Heart left ventricle (tissue), 16 donors: ENCODE measurements around the gene SCFD1. TPM values are rescaled to one million over a fixed set of nuclear protein-coding genes. Genes with fewer than 3 reads are reported as not detected.
"Not testable (repeated sequence)": the region's sequence is repeated elsewhere in the genome, so short reads cannot be mapped to it uniquely, and the experiment has no call there.

Experiments used
- ATAC-seq, 4 donors: fragments of 200-7000 bp; cut with Tn5 transposase; one replicate each; pipeline ENCODE4 v1.9.1; 2020 to 2022; ENCODE audit warnings: moderate library complexity in 4 of 4, mild to moderate bottlenecking in 3 of 4, moderate number of reproducible peaks in 1 of 4
- DNase-seq, 5 donors: peaks; one replicate each; pipeline ENCODE4 v3.0.0-alpha.2; 2020
- H3K27ac ChIP-seq, 12 donors: fragments of 200-600 bp; sonication (generic) in 4 of 12; one replicate each; pipeline versions ENCODE4 v1.5.0 to v1.8.0; 2016 to 2022; ENCODE audit warnings: mild to moderate bottlenecking in 2 of 12
- H3K27me3 ChIP-seq, 9 donors: fragments of 200-600 bp; sonication (generic) in 2 of 9; one replicate each; pipeline versions ENCODE4 v1.5.1 to v1.8.0; 2016 to 2022; ENCODE audit warnings: mild to moderate bottlenecking in 3 of 9
- H3K36me3 ChIP-seq, 9 donors: fragments of 200-600 bp; sonication (generic) in 2 of 9; one replicate each; pipeline versions ENCODE4 v1.5.0 to v1.8.0; 2018 to 2022; ENCODE audit warnings: mild to moderate bottlenecking in 2 of 9
- H3K4me1 ChIP-seq, 12 donors: fragments of 200-600 bp; sonication (generic) in 4 of 12; one replicate each; pipeline versions ENCODE4 v1.5.0 to v1.8.0; 2016 to 2022; ENCODE audit warnings: mild to moderate bottlenecking in 3 of 12
- H3K4me3 ChIP-seq, 12 donors: fragments of 200-600 bp; sonication (generic) in 4 of 12; one replicate each; pipeline versions ENCODE4 v1.5.0 to v1.8.0; 2017 to 2022; ENCODE audit warnings: mild to moderate bottlenecking in 9 of 12, moderate library complexity in 4 of 12
- H3K9me3 ChIP-seq, 12 donors: fragments of 200-600 bp; sonication (generic) in 4 of 12; one replicate each; pipeline versions ENCODE4 v1.5.0 to v1.8.0; 2016 to 2022; ENCODE audit warnings: mild to moderate bottlenecking in 1 of 12
- CTCF ChIP-seq, 12 donors: fragments of 200-600 bp; sonication (generic) in 4 of 12; IDR thresholded peaks; one replicate each; pipeline versions ENCODE4 v1.5.0 to v1.8.0; 2018 to 2022; ENCODE audit warnings: antibody characterized with exemption in 12 of 12, mild to moderate bottlenecking in 5 of 12
- POLR2A ChIP-seq, 2 donors: fragments of 450-650 bp; IDR thresholded peaks; one replicate each; pipeline ENCODE4 v1.6.1; 2017; ENCODE audit warnings: antibody characterized with exemption in 2 of 2, mild to moderate bottlenecking in 2 of 2, moderate library complexity in 2 of 2
- WGBS, 4 donors: extraction: QIAGEN DNeasy Blood & Tissue Kit in 2 of 4; methylation state at CpG; one replicate each; pipeline versions ENCODE4 v1.1.5 to v1.1.7; 2013 to 2018; 5-methylcytosine and 5-hydroxymethylcytosine counted together
- intact Hi-C, 10 donors: fragments of 100-400 bp; cut with DNase I; formaldehyde crosslinking; loops; one replicate each; pipeline versions ENCODE4 v1.11.1 to v1.14.2; 2022
- polyA plus RNA-seq, 2 donors: library from polyadenylated mRNA; stranded (reverse); fragments of 200-250 nt; gene quantifications; one replicate each; pipeline ENCODE4 v1.2.3, GENCODE V29; 2013
- total RNA-seq, 9 donors: library from RNA; depleted of rRNA in 2 of 9; stranded (reverse); fragments of >200 nt in 2 of 9; fragmentation: NEBNext Ultra II Directional in 3 of 9; extraction: Animal tissue kit (Norgen Biotek cat#: 25700) in 3 of 9; gene quantifications; one replicate each; pipeline versions ENCODE4 v1.1.0 to v1.2.4, GENCODE V29; 2016 to 2023
- donor health status: ischemic (EF 13 %, LVEDD 7.1; RV severe dilation, severe dysfunction).
- donor health status: healthy with polysubstance abuse.
- donor health status: DM: no; HTN: yes; CAD: no.
- donor health status: DM: no; HTN: no; CAD: no.
- donor health status: ischemic (EF 25% LVEDD 6.9; RV normal size, moderate dysfunction).
- donor health status: ischemic (EF 25% LVEDD 5.7; RV mildly dilated, moderate dysfunction).
- donor health status: healthy.
- donor health status: DM: yes; HTN: yes; CAD: no.
- donor health status: ischemic (EF 35%, LVEDD 5.7; RV mildly dilated, moderate dysfunction).
- donor health status: nonischemic (EF 11% LVEDD 7.7; RV severe dilation, severe dysfunction).
- donor health status: DM: yes; HTN: yes; CAD: no.
- donor health status: PGD.
- donor health status: ischemic (EF 29% LVEDD 5.4; RV normal size, mild dysfunction).
- donor health status: nonischemic (EF 23%, LVEDD 6.1; RV moderate dilation, normal function).

SCFD1 gene
- total and polyA plus RNA-seq, 11 donors = 23.5 to 64.4 (median 41.4) TPM

- DNase-seq (no peak), ATAC-seq (no peak)
- Histone ChIP-seq H3K4me1 (peaks cover 0 to 46% (median 21%) of the 10 kb centered on the region in 12 donors), H3K27ac (no peak overlapping the region), H3K27me3 (no peaks in the 10 kb centered on the region), H3K9me3 (no peaks in the 10 kb centered on the region), H3K36me3 (peaks cover 0 to 11% (median 3%) of the 10 kb centered on the region in 9 donors), H3K4me3 (no peak overlapping the region)
- WGBS, 4 donors = 82 to 89% (median 87%) methylated on average over 3 of the region's 3 CpGs
- intact Hi-C loops = no loop called here
- no peak for TF ChIP-seq POLR2A (IDR thresholded peaks at IDR 0.05)
- no peak for TF ChIP-seq CTCF (IDR thresholded peaks at IDR 0.05)
Observed at GRCh38 chr14:30625533-30625932, 3.4 kb downstream of the SCFD1 start.

GRCh38 chr14:30629432-30629831, 7.3 kb downstream of the SCFD1 start:
- H3K27me3 ChIP-seq, intact Hi-C loops, DNase-seq, H3K9me3 ChIP-seq, ATAC-seq, H3K27ac ChIP-seq, H3K4me3 ChIP-seq: not testable (repeated sequence)
- WGBS, 4 donors = 90 to 94% (median 92%) methylated on average over 8 of the region's 8 CpGs
- peaks cover 0 to 48% (median 39%) of the 10 kb centered on the region in 9 donors for H3K36me3 ChIP-seq
- H3K4me1 ChIP-seq = peaks cover 0 to 27% (median 11%) of the 10 kb centered on the region in 12 donors

GRCh38 chr14:30630248-30630647, 8.1 kb downstream of the SCFD1 start:
- peaks cover 0 to 20% (median 7%) of the 10 kb centered on the region in 12 donors for H3K4me1 ChIP-seq
- no peak overlapping the region for H3K27ac ChIP-seq
- no peak overlapping the region for H3K4me3 ChIP-seq
- TF ChIP-seq POLR2A (IDR thresholded peaks at IDR 0.05) (no peak), CTCF (IDR thresholded peaks at IDR 0.05) (no peak)
- no peak for DNase-seq
- intact Hi-C loops = no loop called here
- peaks cover 0 to 56% (median 47%) of the 10 kb centered on the region in 9 donors for H3K36me3 ChIP-seq
- no peak for ATAC-seq
- H3K9me3 ChIP-seq = no peaks in the 10 kb centered on the region
- H3K27me3 ChIP-seq = no peaks in the 10 kb centered on the region

- no peaks in the 10 kb centered on the region for H3K9me3 ChIP-seq
- no peaks in the 10 kb centered on the region for H3K27me3 ChIP-seq
- WGBS, 4 donors = 78 to 100% (median 100%) methylated on average over 1 of the region's 1 CpG
- H3K27ac ChIP-seq = no peak overlapping the region
- TF ChIP-seq CTCF (IDR thresholded peaks at IDR 0.05) (no peak), POLR2A (IDR thresholded peaks at IDR 0.05) (no peak)
- intact Hi-C loops = no loop called here
- ATAC-seq (no peak), DNase-seq (no peak)
- no peak overlapping the region for H3K4me3 ChIP-seq
- H3K4me1 ChIP-seq = peaks cover 0 to 6% (median 0%) of the 10 kb centered on the region in 12 donors
- H3K36me3 ChIP-seq = peaks cover 0 to 79% (median 59%) of the 10 kb centered on the region in 9 donors
Observed at GRCh38 chr14:30632730-30633129, 10.6 kb downstream of the SCFD1 start.

- peaks cover 0 to 8% (median 0%) of the 10 kb centered on the region in 12 donors for H3K4me1 ChIP-seq
- 88 to 96% (median 92%) methylated on average over 3 of the region's 3 CpGs for WGBS, 4 donors
- DNase-seq = no peak
Observed at GRCh38 chr14:30638926-30639325, 16.8 kb downstream of the SCFD1 start.

More at GRCh38 chr14:30638926-30639325, 16.8 kb downstream of the SCFD1 start:
- H3K36me3 ChIP-seq = peaks cover 0 to 97% (median 80%) of the 10 kb centered on the region in 9 donors
- H3K4me3 ChIP-seq = no peak overlapping the region
- no peak for ATAC-seq
- intact Hi-C loops = no loop called here
- H3K27me3 ChIP-seq = no peaks in the 10 kb centered on the region
- TF ChIP-seq POLR2A (IDR thresholded peaks at IDR 0.05) = no peak
- TF ChIP-seq CTCF (IDR thresholded peaks at IDR 0.05) = no peak
- no peak overlapping the region for H3K27ac ChIP-seq
- peaks cover 0 to 3% (median 0%) of the 10 kb centered on the region in 12 donors for H3K9me3 ChIP-seq
